Measurements from ENCODE around the gene LIMCH1.

LIMCH1 gene

DNA sequence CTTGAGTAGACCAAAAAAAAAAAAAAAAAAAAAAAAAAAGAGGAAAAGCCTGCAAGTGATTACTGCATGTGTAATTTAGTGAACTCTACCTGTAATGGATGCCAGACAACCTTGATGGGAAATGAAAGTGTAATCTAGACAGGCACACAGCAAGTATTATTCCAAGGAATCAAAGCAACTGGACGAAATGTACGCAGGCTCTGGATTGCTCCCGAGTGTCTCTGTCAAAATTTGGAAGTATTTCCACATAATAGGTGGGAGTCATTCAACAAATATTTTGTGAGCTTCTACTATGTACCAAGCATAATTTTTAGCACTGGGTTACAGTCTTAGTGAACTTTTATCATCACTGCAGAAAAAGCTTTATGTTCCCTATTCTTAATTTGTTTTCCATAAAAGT is 64.2 kb downstream of the LIMCH1 start:
- no peak overlapping the region for H3K4me3 ChIP-seq (ENCODE audit: low read length)
- no peak for DNase-seq (ENCODE audit: low read depth)
- TF ChIP-seq, protein P1, sequence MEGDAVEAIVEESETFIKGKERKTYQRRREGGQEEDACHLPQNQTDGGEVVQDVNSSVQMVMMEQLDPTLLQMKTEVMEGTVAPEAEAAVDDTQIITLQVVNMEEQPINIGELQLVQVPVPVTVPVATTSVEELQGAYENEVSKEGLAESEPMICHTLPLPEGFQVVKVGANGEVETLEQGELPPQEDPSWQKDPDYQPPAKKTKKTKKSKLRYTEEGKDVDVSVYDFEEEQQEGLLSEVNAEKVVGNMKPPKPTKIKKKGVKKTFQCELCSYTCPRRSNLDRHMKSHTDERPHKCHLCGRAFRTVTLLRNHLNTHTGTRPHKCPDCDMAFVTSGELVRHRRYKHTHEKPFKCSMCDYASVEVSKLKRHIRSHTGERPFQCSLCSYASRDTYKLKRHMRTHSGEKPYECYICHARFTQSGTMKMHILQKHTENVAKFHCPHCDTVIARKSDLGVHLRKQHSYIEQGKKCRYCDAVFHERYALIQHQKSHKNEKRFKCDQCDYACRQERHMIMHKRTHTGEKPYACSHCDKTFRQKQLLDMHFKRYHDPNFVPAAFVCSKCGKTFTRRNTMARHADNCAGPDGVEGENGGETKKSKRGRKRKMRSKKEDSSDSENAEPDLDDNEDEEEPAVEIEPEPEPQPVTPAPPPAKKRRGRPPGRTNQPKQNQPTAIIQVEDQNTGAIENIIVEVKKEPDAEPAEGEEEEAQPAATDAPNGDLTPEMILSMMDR (conservative IDR thresholded peaks at IDR 0.05; ENCODE audit: low read length), result no peak

DNA sequence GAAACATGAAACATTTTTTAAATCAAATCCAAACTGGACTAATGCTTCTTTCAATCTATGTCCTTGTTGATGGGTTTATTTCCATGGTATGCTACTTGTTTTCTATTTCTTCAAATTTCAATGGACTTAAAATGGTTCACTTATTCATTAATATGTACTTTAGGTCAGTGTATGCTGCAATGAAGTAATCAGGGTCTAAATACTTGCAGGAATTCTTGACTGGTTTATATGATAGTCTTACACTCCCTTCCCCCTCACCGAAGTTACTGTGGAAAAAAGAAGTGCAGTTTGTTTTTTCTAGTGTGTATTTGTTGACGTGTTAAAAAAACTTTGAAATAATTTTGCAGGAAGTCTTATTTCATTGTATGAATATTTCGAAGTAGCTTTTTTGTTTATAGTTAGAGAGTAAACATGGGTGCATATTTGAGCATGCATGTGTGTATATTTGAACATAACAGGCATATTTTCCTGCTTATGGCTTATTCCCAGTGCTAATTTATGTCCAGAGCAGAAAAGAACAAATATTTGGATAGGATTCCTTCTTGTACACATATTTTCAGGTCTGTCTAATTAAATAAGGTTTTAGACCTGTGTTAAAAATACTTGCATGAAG is 65.0 kb downstream of the LIMCH1 start:
- TF ChIP-seq, protein P1 (conservative IDR thresholded peaks at IDR 0.05; ENCODE audit: low read length), result no peak
- H3K4me3 ChIP-seq (ENCODE audit: low read length), result no peak overlapping the region
- no peak for DNase-seq (ENCODE audit: low read depth)

DNA sequence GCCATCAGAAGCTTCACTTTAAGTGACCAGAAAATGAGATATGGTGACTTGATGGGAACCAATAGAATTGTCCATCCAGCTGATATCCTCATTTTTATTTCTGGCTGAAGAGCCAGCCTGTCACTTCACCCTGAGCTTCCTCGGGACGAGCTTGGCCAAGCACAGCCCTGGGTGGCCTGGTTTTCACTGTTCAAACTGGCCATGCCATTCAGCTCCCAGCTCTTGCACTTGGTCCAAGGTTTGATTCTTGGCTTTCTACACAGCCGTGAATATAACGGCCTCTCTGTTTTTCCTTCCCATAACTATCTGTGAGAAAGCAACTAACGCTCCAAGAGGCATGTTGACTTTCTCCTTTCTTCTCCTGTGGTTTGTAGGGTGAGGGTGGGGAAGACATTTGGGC is 71.9 kb downstream of the LIMCH1 start:
- no peak overlapping the region for H3K4me3 ChIP-seq (ENCODE audit: low read length)
- TF ChIP-seq, protein P1 (conservative IDR thresholded peaks at IDR 0.05; ENCODE audit: low read length), result no peak

DNA sequence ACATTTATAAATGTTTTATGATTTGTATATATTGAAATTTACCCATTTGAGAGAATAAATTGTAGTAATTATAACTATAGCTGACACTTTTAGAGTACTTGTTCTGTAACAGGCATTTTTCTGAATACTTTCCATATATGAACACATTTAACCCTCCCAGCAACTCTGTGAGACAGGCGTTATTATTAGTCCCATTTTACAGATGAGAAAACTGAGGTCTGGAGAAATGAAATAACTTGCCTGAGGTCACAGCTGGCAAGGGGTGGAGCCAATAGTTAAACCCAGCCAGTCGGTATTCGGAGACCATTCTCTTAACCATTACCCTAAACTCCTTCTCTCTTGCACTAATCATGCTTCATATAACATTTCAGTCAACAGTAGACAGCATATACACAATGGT is 72.5 kb downstream of the LIMCH1 start:
- no peak overlapping the region for H3K4me3 ChIP-seq (ENCODE audit: low read length)
- no peak for DNase-seq (ENCODE audit: low read depth)
- TF ChIP-seq, protein P1 (conservative IDR thresholded peaks at IDR 0.05; ENCODE audit: low read length), result no peak

More for the DNA sequence above, 71.9 kb downstream of the LIMCH1 start:
- DNase-seq (ENCODE audit: low read depth), result no peak

DNA sequence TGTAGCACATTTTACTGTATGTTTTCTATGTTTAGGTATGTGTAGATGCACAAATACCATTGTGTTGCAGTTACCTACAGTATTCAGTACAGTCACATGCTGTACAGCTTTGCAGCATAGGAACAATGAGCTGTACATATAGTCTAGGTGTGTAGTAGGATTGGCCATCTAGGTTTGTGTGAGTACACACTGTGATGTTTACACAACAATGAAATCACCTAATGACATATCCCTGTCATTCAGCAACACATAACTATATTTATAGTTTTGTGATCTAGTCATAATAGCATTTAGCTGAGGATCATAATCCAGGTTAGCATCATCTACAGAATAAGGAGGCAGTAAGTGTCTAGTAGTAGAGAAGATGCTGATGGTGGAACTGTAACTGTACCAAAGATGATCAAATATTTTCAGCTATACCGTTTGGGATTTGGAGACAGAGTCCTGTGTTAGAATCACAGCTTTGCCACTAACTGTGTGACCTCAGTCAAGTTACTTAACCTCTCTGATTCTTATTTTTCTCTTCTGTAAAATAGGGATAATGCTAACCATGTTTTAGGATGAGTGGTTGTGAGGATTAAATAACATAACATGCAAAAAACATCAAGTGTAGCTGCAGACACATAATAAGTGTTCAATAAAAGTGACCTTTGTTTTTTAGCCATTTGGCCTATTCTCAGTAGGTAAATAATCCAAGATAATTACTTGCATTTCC is 73.3 kb downstream of the LIMCH1 start:
- TF ChIP-seq, protein P1 (conservative IDR thresholded peaks at IDR 0.05; ENCODE audit: low read length), result no peak
- no peak overlapping the region for H3K4me3 ChIP-seq (ENCODE audit: low read length)
- no peak for DNase-seq (ENCODE audit: low read depth)

DNA sequence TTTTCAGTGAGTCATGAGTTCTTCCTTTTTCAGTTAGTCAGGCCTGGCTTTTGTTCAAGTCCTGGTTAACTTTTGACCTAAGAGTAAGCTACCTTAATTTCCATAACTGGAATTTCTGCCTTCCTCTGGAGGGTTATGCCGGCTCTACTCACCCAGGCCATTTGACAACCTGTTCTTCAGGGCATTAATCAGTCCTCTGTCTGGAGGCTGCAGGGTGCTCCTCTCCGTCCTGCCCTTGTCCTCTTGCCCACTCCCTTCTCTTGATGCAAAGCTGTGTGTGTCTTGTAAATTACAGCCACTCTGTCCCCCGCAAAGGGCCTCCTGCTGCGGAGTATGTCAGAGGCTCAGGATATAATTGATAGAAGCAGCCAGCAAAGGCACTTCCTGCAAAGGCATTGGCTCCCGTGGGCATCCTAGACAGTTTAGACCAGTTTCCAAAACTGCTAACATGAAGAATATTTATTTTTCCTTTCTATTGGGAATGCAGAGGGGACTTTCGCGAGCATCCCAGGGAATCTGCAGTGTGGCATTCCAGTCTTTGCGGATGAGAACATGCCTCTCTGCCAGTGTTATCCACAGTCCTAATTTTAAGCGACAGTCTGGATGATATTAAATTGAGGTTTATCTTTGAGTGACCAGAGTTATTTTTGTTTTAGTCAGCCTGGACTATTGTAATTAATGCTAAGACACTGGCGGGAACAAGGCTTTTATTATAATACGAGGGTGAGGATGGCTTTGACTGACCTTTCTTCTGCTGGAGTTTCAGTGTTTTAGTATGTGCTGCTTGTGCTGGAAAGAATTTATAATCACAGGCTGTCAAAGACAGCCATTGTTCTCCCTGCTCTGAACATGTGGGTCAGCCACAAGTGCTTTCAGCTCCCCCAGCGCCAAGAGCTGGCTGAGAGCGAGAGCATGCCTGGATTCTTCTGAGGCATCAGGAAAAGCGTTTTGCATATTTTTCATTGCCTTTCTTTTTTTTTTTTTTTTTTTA is 74.2 kb downstream of the LIMCH1 start:
- no peak overlapping the region for H3K4me3 ChIP-seq (ENCODE audit: low read length)
- peak; percentile 62 for DNase-seq (ENCODE audit: low read depth)
- TF ChIP-seq, protein P1 (conservative IDR thresholded peaks at IDR 0.05; ENCODE audit: low read length), result no peak

Measured in AG10803 (cell line).